ENCODE measurements around the gene KRT6B. TPM values are rescaled to one million over a fixed set of nuclear protein-coding genes. Genes with fewer than 3 reads are reported as not detected.
A peak's percentile ranks its signal among the peaks of the same experiment; 100 is the strongest.

KRT6B gene
- total and polyA plus RNA-seq, 8 donors, result not detected

DNA sequence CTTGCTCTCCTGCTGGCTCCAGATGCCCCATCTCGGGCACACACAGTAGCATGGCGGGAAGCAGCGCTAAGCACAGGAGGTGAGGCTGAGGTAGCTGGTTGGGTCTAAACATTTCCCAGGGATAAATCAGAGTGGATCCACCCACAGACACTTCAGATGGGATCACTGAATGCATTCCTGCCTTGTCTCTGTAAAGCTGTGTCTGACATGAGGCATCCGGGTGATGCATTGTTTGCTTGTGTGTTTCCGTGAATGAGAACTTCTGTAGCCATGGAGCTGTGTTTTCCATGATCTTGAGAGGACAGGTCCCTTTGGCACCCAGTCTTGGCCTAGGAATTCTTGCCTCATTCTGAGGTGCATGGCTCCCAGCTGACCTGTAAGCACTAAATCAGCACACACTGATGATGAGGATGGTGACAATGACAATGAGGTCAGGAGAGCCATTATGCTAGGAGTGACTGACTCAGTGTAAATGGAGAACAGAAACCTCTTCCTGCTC is 11.1 kb downstream of the KRT6B start:
- DNase-seq, result no peak
- TF ChIP-seq, protein P1, sequence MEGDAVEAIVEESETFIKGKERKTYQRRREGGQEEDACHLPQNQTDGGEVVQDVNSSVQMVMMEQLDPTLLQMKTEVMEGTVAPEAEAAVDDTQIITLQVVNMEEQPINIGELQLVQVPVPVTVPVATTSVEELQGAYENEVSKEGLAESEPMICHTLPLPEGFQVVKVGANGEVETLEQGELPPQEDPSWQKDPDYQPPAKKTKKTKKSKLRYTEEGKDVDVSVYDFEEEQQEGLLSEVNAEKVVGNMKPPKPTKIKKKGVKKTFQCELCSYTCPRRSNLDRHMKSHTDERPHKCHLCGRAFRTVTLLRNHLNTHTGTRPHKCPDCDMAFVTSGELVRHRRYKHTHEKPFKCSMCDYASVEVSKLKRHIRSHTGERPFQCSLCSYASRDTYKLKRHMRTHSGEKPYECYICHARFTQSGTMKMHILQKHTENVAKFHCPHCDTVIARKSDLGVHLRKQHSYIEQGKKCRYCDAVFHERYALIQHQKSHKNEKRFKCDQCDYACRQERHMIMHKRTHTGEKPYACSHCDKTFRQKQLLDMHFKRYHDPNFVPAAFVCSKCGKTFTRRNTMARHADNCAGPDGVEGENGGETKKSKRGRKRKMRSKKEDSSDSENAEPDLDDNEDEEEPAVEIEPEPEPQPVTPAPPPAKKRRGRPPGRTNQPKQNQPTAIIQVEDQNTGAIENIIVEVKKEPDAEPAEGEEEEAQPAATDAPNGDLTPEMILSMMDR (IDR thresholded peaks at IDR 0.05), result no peak
- Histone ChIP-seq H3K4me3 (no peak overlapping the region), H3K27ac (no peak overlapping the region), H3K4me1 (no peaks in the 10 kb centered on the region), H3K9me3 (no peaks in the 10 kb centered on the region), H3K27me3 (peaks cover 0 to 30% of the 10 kb centered on the region in 2 donors), H3K36me3 (no peaks in the 10 kb centered on the region)
- ATAC-seq, result no peak
- intact Hi-C loops (cut with DNase I), result no loop called here

GRCh38 chr12:52439845-52440244 is 12.1 kb downstream of the KRT6B start:
- no peak for ATAC-seq
- Histone ChIP-seq H3K36me3 (no peaks in the 10 kb centered on the region), H3K4me3 (no peak overlapping the region), H3K9me3 (no peaks in the 10 kb centered on the region), H3K27me3 (peaks cover 0 to 30% of the 10 kb centered on the region in 2 donors), H3K4me1 (no peaks in the 10 kb centered on the region), H3K27ac (no peak overlapping the region)
- intact Hi-C loops (cut with DNase I), result no loop called here
- TF ChIP-seq, protein P1 (IDR thresholded peaks at IDR 0.05), result no peak
- DNase-seq, result no peak

GRCh38 chr12:52439420-52439819 is 12.5 kb downstream of the KRT6B start:
- TF ChIP-seq, protein P1 (IDR thresholded peaks at IDR 0.05), result no peak
- DNase-seq, result no peak
- no peaks in the 10 kb centered on the region for H3K36me3 ChIP-seq
- no peaks in the 10 kb centered on the region for H3K4me1 ChIP-seq
- no peak overlapping the region for H3K4me3 ChIP-seq
- H3K27me3 ChIP-seq, result peaks cover 0 to 34% of the 10 kb centered on the region in 2 donors
- H3K27ac ChIP-seq, result no peak overlapping the region
- no peaks in the 10 kb centered on the region for H3K9me3 ChIP-seq
- intact Hi-C loops (cut with DNase I), result no loop called here
- no peak for ATAC-seq

GRCh38 chr12:52438305-52439301 is 13.3 kb downstream of the KRT6B start:
- H3K4me3 ChIP-seq, result no peak overlapping the region
- intact Hi-C loops (cut with DNase I), result no loop called here
- H3K4me1 ChIP-seq, result no peaks in the 10 kb centered on the region
- TF ChIP-seq, protein P1 (IDR thresholded peaks at IDR 0.05), result no peak
- peaks cover 0 to 42% of the 10 kb centered on the region in 2 donors for H3K27me3 ChIP-seq
- DNase-seq (no peak), ATAC-seq (no peak)
- no peaks in the 10 kb centered on the region for H3K36me3 ChIP-seq
- no peak overlapping the region for H3K27ac ChIP-seq
- no peaks in the 10 kb centered on the region for H3K9me3 ChIP-seq

DNA sequence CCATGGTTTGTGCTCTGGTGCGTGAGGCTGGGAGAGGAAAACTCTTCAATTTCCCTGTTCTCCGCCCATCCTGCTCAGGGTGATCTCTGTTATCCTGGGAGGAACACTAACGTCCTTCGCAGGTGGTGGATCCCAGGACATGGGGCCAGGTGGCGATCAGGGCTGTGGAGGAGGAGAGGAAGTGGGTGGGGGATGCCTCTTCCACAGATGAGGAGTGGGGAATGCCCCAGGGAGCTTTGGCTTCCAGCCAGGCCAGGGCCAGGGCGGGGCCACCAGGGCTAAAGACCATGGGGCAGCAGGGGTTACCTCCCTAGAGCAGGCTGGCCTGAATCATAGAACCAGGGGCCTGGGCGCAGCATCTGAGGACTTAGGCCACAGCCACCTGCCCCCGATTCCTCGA is 14.4 kb downstream of the KRT6B start:
- H3K4me1 ChIP-seq, result no peaks in the 10 kb centered on the region
- intact Hi-C loops (cut with DNase I), result no loop called here
- H3K27me3 ChIP-seq, result peaks cover 0 to 46% of the 10 kb centered on the region in 2 donors

More for the DNA sequence above, 14.4 kb downstream of the KRT6B start:
- no peak overlapping the region for H3K27ac ChIP-seq
- no peaks in the 10 kb centered on the region for H3K9me3 ChIP-seq
- TF ChIP-seq, protein P1 (IDR thresholded peaks at IDR 0.05), result no peak
- H3K36me3 ChIP-seq, result no peaks in the 10 kb centered on the region
- DNase-seq (peak in 1 of 4 donors; percentile 60), ATAC-seq (no peak)
- no peak overlapping the region for H3K4me3 ChIP-seq
